Fibroblast of villous mesenchyme (primary cell): ENCODE results near the gene ALDH18A1. TPM values are rescaled to one million over a fixed set of nuclear protein-coding genes. Genes with fewer than 3 reads are reported as not detected.

Experiments
- DNase-seq: peaks from one replicate; pipeline ENCODE4 v3.0.0-alpha.2; 2010; ENCODE audit warnings: low read depth
- H3K4me3 ChIP-seq: 2 replicates; pipeline ENCODE4 v1.5.1; 2011; ENCODE audit warnings: low read depth, mild to moderate bottlenecking, low read length
- total RNA-seq: library from RNA; depleted of rRNA; stranded (reverse); fragments of >200 nt; gene quantifications from 2 replicates; pipeline ENCODE4 v1.2.3, GENCODE V29; 2012
- TF ChIP-seq, protein P1 (sequence below): IDR thresholded peaks from 2 replicates; pipeline ENCODE4 v1.5.1; 2012; ENCODE audit warnings: low read depth, mild to moderate bottlenecking, low read length; ENCODE audit not compliant: insufficient read depth

Gene ALDH18A1
- 107 and 154 TPM in 2 replicates for total RNA-seq

DNA sequence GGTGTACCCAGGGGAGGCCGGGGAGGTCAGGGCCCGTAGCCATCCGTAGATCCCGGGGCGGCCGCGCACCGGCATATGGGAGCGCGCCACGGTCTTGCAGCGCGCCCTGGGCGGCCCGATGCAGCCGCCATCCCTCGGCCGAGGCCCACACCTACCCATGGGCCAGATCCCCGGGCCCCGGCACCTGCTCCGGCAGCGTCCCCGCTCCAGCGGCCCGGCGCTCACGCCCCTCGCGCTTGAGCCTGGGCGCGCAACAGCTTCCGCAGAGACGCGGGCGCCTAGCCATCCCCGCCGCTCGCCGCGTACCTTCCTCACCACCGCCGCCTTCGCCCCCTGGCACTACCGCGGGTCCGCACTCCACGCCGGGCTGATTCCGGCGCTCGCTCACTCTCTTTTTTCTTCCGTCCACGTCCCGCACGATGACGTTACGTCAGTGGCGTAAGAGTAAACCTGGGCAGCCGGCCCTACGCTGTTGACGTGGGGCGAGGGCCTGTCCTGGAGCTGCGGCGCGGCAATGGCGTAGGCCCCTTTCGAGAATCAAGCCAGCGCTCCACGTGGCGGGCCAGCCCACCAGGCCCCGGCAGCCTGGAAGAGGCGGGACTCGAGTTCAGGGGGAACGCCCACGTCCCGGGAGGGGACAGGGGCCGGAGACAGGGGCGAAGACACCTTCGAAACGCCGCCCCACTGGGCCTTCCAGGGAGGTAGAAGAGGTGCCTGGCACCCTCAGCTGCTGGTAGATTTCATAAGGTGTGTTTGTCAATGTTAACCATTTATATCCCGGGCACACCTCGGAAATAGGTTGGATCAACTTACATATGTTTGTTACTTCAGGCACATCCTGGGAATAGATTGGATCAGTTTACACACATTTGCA, at the start of gene ALDH18A1:
Gene ALDH18A1, minus strand, starts transcription at position 421 of the 874 bp plus-strand sequence. CDS start 3,334 bp downstream, outside the sequence.
- peak within 1 kb of the TSS; percentile 91 for H3K4me3 ChIP-seq
- TF ChIP-seq, protein P1, sequence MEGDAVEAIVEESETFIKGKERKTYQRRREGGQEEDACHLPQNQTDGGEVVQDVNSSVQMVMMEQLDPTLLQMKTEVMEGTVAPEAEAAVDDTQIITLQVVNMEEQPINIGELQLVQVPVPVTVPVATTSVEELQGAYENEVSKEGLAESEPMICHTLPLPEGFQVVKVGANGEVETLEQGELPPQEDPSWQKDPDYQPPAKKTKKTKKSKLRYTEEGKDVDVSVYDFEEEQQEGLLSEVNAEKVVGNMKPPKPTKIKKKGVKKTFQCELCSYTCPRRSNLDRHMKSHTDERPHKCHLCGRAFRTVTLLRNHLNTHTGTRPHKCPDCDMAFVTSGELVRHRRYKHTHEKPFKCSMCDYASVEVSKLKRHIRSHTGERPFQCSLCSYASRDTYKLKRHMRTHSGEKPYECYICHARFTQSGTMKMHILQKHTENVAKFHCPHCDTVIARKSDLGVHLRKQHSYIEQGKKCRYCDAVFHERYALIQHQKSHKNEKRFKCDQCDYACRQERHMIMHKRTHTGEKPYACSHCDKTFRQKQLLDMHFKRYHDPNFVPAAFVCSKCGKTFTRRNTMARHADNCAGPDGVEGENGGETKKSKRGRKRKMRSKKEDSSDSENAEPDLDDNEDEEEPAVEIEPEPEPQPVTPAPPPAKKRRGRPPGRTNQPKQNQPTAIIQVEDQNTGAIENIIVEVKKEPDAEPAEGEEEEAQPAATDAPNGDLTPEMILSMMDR = no peak
- DNase-seq = peak; percentile 94

DNA sequence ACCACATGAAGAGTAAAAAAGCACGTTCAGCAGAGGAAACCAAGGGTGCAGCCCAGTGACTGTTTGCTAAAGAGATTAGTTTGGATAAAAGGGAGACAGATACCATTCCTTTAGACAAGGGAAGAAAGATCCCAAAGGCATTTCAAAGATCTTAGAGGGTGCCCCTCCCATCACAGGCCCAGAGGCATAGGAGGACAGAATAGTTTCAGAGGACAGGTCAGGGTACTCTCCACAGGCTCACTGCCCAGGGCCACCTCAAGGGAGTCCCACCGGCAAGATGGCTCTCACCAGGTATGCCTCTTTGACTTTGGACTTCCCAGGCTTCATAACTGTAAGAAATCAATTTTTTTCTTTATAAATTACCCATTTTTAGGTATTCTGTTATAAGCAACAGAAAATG, 41.9 kb upstream of the ALDH18A1 start:
- DNase-seq = no peak
- no peak overlapping the region for H3K4me3 ChIP-seq
- TF ChIP-seq, protein P1 = no peak

DNA sequence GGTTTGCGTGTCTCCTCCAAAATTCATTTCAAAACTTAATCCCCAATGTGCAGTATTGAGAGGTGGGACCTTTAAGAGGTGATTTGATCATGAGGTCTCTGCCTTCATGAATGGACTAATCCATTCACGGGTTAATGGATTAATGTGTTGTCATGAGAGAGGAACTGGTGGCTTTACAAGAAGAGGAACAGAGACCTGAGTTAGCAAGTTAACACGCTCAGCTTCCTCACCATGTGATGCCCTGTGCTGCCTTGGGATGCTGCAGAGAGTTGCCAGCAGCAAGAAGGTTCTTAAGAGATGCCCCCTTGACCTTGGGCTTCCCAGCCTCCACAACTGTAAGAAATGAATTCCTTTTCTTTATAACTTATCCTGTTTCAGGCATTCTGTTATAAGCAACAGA, 40.9 kb upstream of the ALDH18A1 start:
- no peak for DNase-seq
- H3K4me3 ChIP-seq = no peak overlapping the region
- TF ChIP-seq, protein P1 = no peak

DNA sequence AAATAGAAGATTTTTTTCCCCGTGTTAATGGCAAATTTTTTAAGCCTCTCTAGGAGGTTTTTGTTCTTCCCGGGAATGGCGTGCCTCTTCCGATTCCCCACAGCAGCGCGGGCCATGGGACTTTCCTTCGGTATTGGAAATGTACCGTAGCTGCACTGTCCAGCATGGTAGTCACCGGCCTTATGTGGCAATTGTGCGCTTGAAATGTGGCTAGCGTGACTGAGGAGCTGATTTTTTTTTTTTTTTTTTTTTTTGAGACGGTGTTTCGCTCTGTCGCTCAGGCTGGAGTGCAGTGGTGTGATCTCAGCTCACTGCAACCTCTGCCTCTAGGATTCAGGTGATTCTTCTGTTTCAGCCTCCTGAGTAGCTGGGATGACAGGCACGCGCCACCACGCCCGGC, 38.2 kb upstream of the ALDH18A1 start:
- TF ChIP-seq, protein P1 = no peak
- H3K4me3 ChIP-seq = no peak overlapping the region
- DNase-seq = no peak

DNA sequence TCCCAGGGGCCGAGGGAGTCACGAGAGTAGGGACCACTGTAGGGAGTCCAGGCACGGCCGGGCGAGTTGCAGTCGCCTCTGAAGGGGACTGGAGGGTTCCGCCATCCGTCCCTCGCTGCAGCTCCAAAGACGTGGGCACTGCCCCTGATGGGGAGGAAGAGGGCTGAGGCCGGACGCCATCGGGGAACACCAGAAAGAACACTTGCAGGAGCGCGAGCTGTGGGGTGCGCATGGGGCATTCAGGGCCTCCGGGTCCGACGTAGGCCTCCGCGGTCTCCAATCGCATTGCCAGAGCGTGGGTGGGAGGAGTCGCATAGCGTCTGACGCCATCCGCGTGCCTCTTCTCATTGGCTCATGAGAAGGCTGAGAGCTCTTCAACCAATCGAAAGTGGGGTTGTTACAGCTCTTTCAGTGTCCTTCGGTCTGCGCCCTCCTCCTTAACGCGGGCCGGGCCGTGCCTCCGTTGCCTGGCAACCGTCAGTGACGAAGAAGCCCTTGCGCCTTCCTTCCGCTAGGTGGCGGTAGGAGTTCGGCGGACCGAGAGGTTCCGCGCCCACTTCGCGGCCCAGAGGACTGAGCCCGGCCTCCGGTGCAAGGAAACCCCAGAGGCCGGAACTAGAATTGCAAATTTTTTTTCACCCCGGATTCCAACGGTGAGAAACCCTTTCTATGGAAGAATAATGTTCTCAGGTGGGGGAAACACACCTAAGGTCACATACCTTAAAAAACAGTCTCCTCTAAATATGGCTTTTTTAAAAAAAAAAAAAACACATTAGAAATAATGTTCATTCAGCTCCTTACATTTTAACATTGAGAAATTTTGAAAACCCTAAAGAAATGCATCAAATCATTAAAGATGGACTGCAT, 37.4 kb upstream of the ALDH18A1 start, which contains the start of gene TCTN3:
Gene TCTN3, minus strand, starts transcription at position 260 of the 867 bp plus-strand sequence. Its CDS starts 28 bp downstream, at position 232.
- DNase-seq = peak; percentile 100
- peak within 1 kb of the TSS; percentile 90 for H3K4me3 ChIP-seq
- TF ChIP-seq, protein P1 = peak; percentile 99

DNA sequence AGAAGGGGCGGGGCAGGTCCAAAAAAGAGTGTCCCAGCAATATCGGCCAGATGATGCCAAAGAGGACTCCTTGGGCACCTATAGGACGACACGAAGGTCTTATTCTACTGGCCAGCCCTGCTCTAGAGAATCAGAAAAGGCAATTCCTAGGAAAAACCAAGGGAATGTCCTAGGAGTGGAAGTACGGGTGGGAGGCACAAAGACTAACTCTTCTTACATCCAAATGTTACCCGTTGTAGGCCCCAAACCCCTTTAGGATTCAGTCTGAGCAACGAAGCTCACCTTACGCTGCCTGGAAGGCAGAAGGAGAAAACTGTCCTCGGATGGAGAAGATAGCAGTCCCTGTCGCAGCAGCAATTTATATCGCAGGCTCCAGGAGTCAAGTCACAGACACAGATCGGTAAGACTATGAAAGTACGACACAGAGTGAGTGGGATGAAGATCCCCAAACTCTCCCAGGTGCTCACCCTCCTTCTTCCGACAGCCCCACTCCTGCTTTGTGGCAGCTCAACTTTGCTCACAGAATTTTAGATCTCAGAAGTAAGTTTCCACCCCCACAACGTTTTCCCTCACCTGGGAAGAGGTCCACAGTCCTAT, 36.7 kb upstream of the ALDH18A1 start:
- peak; percentile 17 for DNase-seq

More for the DNA sequence above, 36.7 kb upstream of the ALDH18A1 start:
- H3K4me3 ChIP-seq = peak overlapping the region; percentile 90
- TF ChIP-seq, protein P1 = no peak
